Occipital lobe (tissue), 3 donors: ENCODE data around the gene DDX3X. TPM values are rescaled to one million over a fixed set of nuclear protein-coding genes. Genes with fewer than 3 reads are reported as not detected.
"Not testable (repeated sequence)": the region's sequence is repeated elsewhere in the genome, so short reads cannot be mapped to it uniquely, and the experiment has no call there.

Source experiments
- DNase-seq: peaks from one replicate; lab custom pipeline; 2025; lab: John Stamatoyannopoulos, UW
- small RNA-seq: library from RNA; depleted of rRNA; stranded (forward); fragments of <200 nt; gene quantifications from one replicate; pipeline ENCODE3, GENCODE V24; 2014
- total RNA-seq: library from RNA; depleted of rRNA; stranded (reverse); fragments of >200 nt; gene quantifications from one replicate; pipeline ENCODE4 v1.2.3, GENCODE V29; 2014

DDX3X gene
- total RNA-seq, 1 donor from 2014 or later, result 307 TPM

GRCh38 chrX:41411222-41411621 is 77.3 kb downstream of the DDX3X start:
- DNase-seq, result not testable (repeated sequence)

- DNase-seq, result no peak
Measured at GRCh38 chrX:41412261-41413081, 78.5 kb downstream of the DDX3X start.

Small RNA genes within 50 kb of the gene (small RNA-seq; reads per million reads assigned to genes)
- not detected for gene RF00019
- gene RNA5SP502, result not detected

Other genes starting within 250 kb of the DDX3X start
- 196 TPM for gene USP9X, start 248.7 kb upstream of the DDX3X start, total RNA-seq
- gene NYX, start 113.2 kb downstream of the DDX3X start, total RNA-seq, result not detected